GM13976 (cell line): ENCODE measurements around the gene GALNT13.

Experiments used
- DNase-seq: peaks from one replicate; pipeline ENCODE4 v3.0.0; 2012; ENCODE audit warnings: low spot score
- in situ Hi-C: fragments of 300-500 bp; cut with MboI; formaldehyde crosslinking; loops from one replicate; pipeline ENCODE4 v1.12.0; 2022; ENCODE audit warnings: low sequenced_read_pairs, mixed read lengths, inconsistent platforms; ENCODE audit not compliant: unreplicated experiment
- TF ChIP-seq, protein P1 (sequence below): IDR thresholded peaks from 2 replicates; pipeline ENCODE4 v1.5.1; 2012; ENCODE audit warnings: borderline replicate concordance, mild to moderate bottlenecking; ENCODE audit not compliant: insufficient read depth; ENCODE audit errors: extremely low read depth, missing control alignments, control extremely low read depth

The GALNT13 gene

DNA sequence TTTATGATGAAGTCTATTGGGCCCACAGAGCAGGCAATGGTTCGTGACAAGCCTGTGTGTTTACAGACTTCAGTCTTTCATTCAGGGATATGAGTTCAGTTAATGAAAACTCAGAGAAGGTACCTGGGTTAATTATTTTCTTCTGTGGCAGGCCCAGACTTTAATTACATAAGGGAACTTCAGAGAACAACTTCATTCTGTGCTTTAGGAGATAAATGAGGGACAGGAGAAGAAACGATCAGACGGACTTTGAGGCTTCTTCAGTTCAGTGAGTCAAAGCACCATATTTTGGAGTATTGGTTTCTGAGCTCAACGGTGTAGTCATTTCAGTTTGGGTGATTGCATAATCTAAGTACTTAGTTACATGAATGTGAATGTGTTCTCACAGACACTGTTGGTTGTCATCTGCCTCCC is 623.7 kb downstream of the GALNT13 start:
- no peak for DNase-seq
- in situ Hi-C loops = no loop called here
- TF ChIP-seq, protein P1, sequence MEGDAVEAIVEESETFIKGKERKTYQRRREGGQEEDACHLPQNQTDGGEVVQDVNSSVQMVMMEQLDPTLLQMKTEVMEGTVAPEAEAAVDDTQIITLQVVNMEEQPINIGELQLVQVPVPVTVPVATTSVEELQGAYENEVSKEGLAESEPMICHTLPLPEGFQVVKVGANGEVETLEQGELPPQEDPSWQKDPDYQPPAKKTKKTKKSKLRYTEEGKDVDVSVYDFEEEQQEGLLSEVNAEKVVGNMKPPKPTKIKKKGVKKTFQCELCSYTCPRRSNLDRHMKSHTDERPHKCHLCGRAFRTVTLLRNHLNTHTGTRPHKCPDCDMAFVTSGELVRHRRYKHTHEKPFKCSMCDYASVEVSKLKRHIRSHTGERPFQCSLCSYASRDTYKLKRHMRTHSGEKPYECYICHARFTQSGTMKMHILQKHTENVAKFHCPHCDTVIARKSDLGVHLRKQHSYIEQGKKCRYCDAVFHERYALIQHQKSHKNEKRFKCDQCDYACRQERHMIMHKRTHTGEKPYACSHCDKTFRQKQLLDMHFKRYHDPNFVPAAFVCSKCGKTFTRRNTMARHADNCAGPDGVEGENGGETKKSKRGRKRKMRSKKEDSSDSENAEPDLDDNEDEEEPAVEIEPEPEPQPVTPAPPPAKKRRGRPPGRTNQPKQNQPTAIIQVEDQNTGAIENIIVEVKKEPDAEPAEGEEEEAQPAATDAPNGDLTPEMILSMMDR = no peak

GRCh38 chr2:154497019-154497418 is 625.3 kb downstream of the GALNT13 start:
- in situ Hi-C loops = no loop called here
- TF ChIP-seq, protein P1 = no peak
- no peak for DNase-seq
